Gastrocnemius medialis (tissue), 4 donors: ENCODE measurements around the gene CRYBA1. TPM values are rescaled to one million over a fixed set of nuclear protein-coding genes. Genes with fewer than 3 reads are reported as not detected.
"Not testable (repeated sequence)": the region's sequence is repeated elsewhere in the genome, so short reads cannot be mapped to it uniquely, and the experiment has no call there.

ENCODE experiments used
- ATAC-seq, 2 donors: fragments of 150-250 bp; one replicate each; pipeline ENCODE4 v1.9.1; 2016
- DNase-seq, 2 donors: peaks; one replicate each; pipeline ENCODE4 v3.0.0-alpha.2; 2019
- H3K27ac ChIP-seq, 4 donors: fragments of 200-600 bp; sonication (generic); 1 replicate in 1 of 4; 2 replicates in 3 of 4; pipeline ENCODE4 v1.5.1; 2016 to 2018; ENCODE audit warnings: mild to moderate bottlenecking in 2 of 4, moderate library complexity in 1 of 4
- H3K27me3 ChIP-seq, 3 donors: fragments of 200-600 bp; sonication (generic) in 2 of 3; 1 replicate in 1 of 3; 2 replicates in 2 of 3; pipeline versions ENCODE4 v1.5.1 to v1.6.0; 2016 to 2019; ENCODE audit warnings: mild to moderate bottlenecking in 1 of 3, moderate library complexity in 1 of 3
- H3K36me3 ChIP-seq, 2 donors: fragments of 200-600 bp; sonication (generic) in 1 of 2; one replicate each; pipeline ENCODE4 v1.5.1; 2017 to 2018
- H3K4me1 ChIP-seq, 2 donors: fragments of 200-600 bp; sonication (generic) in 1 of 2; one replicate each; pipeline ENCODE4 v1.5.1; 2016 to 2017; ENCODE audit warnings: mild to moderate bottlenecking in 2 of 2
- H3K4me3 ChIP-seq, 4 donors: fragments of 200-600 bp; sonication (generic) in 3 of 4; 1 replicate in 1 of 4; 2 replicates in 3 of 4; pipeline ENCODE4 v1.5.1; 2016 to 2019; ENCODE audit warnings: mild to moderate bottlenecking in 2 of 4
- H3K9me3 ChIP-seq, 3 donors: fragments of 200-600 bp; sonication (generic) in 2 of 3; 1 replicate in 1 of 3; 2 replicates in 2 of 3; pipeline ENCODE4 v1.5.1; 2016 to 2019
- POLR2A ChIP-seq, 2 donors: fragments of 450-650 bp; IDR thresholded peaks; one replicate each; pipeline ENCODE4 v1.6.1; 2017; ENCODE audit warnings: antibody characterized with exemption in 2 of 2, mild to moderate bottlenecking in 2 of 2, moderate library complexity in 2 of 2
- in situ Hi-C, 4 donors: fragments of 200-750 bp; cut with MboI; loops; one replicate each; pipeline versions ENCODE4 v1.15.0 to v1.8.0; 2017; ENCODE audit warnings: low sequenced_read_pairs in 4 of 4
- intact Hi-C: fragments of 100-400 bp; cut with DNase I; formaldehyde crosslinking; loops from one replicate; pipeline ENCODE4 v1.15.1; 2023; ENCODE audit warnings: low total_unique reads
- total RNA-seq, 4 donors: library from RNA; depleted of rRNA; stranded (reverse); fragments of >200 nt; gene quantifications; one replicate each; pipeline versions ENCODE4 v1.1.0 to v1.2.3, GENCODE V29; 2016
- TF ChIP-seq, protein P1 (sequence below), 5 experiments: fragments of 450-650 bp in 3 of 5; fragments of 200-600 bp in 2 of 5; sonication (generic) in 2 of 5; IDR thresholded peaks in 4 of 5; conservative IDR thresholded peaks in 1 of 5; 1 replicate in 4 of 5; 2 replicates in 1 of 5; pipeline ENCODE4 v1.5.1; 2016 to 2019; ENCODE audit warnings: antibody characterized with exemption in 5 of 5, mild to moderate bottlenecking in 3 of 5, moderate library complexity in 3 of 5

CRYBA1 gene
- total RNA-seq, 4 donors from 2014 or later, result not detected

DNA sequence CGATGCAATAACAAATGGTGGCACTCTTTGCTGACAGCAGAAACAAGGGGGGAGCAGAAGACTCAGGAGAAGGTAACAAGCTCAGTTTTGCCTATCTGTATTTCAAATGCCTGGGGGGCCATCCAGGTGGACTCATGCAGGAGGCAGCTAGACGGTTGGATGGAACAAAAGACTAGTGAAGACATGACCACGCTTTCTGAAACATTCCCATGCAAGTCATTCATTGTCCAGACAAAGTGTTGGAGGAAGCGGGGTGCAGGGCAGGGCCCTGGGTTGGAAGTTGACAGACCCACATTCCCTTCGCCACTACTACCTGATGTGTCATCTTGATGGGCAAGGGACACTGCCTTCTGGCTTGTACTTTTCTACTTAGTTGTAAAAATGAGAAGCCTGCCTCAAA is 29.8 kb upstream of the CRYBA1 start:
- DNase-seq, result no peak
- Histone ChIP-seq H3K36me3 (no peaks in the 10 kb centered on the region), H3K27me3 (no peaks in the 10 kb centered on the region), H3K27ac (no peak overlapping the region), H3K4me3 (no peak overlapping the region), H3K4me1 (peaks cover 6 to 10% of the 10 kb centered on the region in 2 donors), H3K9me3 (no peaks in the 10 kb centered on the region)
- ATAC-seq, result no peak
- in situ Hi-C loops, result loop anchor here in 1 of 4 donors (5.0 kb wide), 1 partner anchor 70 kb away; no protein-coding TSS in a partner anchor
- intact Hi-C loops, result no loop called here
- TF ChIP-seq, protein P1, sequence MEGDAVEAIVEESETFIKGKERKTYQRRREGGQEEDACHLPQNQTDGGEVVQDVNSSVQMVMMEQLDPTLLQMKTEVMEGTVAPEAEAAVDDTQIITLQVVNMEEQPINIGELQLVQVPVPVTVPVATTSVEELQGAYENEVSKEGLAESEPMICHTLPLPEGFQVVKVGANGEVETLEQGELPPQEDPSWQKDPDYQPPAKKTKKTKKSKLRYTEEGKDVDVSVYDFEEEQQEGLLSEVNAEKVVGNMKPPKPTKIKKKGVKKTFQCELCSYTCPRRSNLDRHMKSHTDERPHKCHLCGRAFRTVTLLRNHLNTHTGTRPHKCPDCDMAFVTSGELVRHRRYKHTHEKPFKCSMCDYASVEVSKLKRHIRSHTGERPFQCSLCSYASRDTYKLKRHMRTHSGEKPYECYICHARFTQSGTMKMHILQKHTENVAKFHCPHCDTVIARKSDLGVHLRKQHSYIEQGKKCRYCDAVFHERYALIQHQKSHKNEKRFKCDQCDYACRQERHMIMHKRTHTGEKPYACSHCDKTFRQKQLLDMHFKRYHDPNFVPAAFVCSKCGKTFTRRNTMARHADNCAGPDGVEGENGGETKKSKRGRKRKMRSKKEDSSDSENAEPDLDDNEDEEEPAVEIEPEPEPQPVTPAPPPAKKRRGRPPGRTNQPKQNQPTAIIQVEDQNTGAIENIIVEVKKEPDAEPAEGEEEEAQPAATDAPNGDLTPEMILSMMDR (IDR thresholded peaks at IDR 0.05 in 4 of 5, conservative IDR thresholded peaks at IDR 0.05 in 1 of 5), result no peak

DNA sequence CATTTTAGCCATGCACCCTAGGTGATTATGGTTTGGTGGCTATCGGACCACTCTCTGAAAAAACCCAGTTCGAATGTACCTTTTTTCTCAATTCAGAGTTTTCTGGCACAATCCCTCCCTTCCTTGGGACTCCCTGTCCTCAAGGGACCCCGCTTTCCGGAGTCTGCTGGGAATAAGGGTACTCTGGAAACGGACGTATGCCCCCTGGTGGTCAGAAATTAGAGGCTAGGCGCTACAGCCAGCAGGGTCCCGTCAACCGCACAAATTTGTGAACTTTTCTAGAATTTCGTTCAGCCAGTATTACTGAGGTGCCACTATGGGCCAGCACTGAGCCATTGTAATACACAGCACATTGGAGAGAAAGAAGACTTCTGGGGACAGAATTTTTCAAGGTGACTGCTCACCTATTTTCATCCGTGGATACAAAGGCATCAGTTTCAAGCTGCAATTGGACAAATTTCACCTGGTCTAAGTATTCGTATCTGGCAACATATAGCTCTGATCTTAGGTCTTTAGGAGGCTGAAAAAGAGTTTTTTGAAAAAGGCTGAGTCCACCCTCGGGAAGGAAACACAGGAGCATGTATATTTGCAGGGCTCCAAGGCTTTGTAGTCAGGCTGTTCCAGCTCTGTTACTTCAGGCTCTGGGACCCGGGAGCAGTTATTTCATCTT is 27.1 kb upstream of the CRYBA1 start:
- intact Hi-C loops, result loop anchor here (1.0 kb wide), 1 partner anchor 70 kb away; no protein-coding TSS in a partner anchor
- DNase-seq (peak; percentile 26 to 49), ATAC-seq (peak; percentile 77 to 80)
- peaks cover 6 to 10% of the 10 kb centered on the region in 2 donors for H3K4me1 ChIP-seq
- H3K4me3 ChIP-seq, result no peak overlapping the region
- H3K9me3 ChIP-seq, result no peaks in the 10 kb centered on the region
- no peak overlapping the region for H3K27ac ChIP-seq
- no peaks in the 10 kb centered on the region for H3K36me3 ChIP-seq
- H3K27me3 ChIP-seq, result no peaks in the 10 kb centered on the region
- TF ChIP-seq, protein P1 (IDR thresholded peaks at IDR 0.05 in 4 of 5, conservative IDR thresholded peaks at IDR 0.05 in 1 of 5), result peak; percentile 77 to 93 (median 89)
- no peak for TF ChIP-seq POLR2A (IDR thresholded peaks at IDR 0.05)
- in situ Hi-C loops, result loop anchor here in 3 of 4 donors (5.0 to 10.0 kb wide), 3 partner anchors 65 to 75 kb away; no protein-coding TSS in a partner anchor

DNA sequence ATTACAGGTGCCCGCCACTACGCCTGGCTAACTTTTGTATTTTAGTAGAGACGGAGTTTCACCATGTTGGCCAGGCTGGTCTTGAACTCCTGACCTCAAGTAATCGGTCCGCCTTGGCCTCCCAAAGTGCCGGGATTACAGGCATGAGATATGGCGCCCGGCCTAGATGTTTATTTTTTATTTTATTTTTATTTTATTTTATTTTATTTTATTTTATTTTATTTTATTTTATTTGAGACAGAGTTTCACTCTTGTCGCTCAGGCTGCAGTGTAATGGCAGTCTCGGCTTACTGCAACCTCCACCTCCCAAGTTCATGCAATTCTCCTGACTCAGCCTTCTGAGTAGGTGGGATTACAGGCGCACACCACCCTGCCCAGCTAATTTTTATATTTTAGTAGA is 25.3 kb upstream of the CRYBA1 start:
- intact Hi-C loops, H3K9me3 ChIP-seq: not testable (repeated sequence)
- in situ Hi-C loops, result loop anchor here in 2 of 4 donors (10.0 kb wide), 2 partner anchors 67 to 77 kb away; no protein-coding TSS in a partner anchor

GRCh38 chr17:29225396-29225795 is 21.3 kb upstream of the CRYBA1 start:
- H3K36me3 ChIP-seq, result no peaks in the 10 kb centered on the region
- no peaks in the 10 kb centered on the region for H3K4me1 ChIP-seq
- H3K9me3 ChIP-seq, result no peaks in the 10 kb centered on the region
- no peaks in the 10 kb centered on the region for H3K27me3 ChIP-seq
- ATAC-seq (no peak), DNase-seq (no peak)
- no peak overlapping the region for H3K27ac ChIP-seq
- H3K4me3 ChIP-seq, result no peak overlapping the region
- in situ Hi-C loops (loop anchor here in 2 of 4 donors (10.0 kb wide), 2 partner anchors 71 to 81 kb away; no protein-coding TSS in a partner anchor), intact Hi-C loops (no loop called here)
- TF ChIP-seq, protein P1 (IDR thresholded peaks at IDR 0.05 in 4 of 5, conservative IDR thresholded peaks at IDR 0.05 in 1 of 5), result no peak
- no peak for TF ChIP-seq POLR2A (IDR thresholded peaks at IDR 0.05)

More for the DNA sequence above, 25.3 kb upstream of the CRYBA1 start:
- ATAC-seq, H3K4me3 ChIP-seq, H3K36me3 ChIP-seq, H3K27ac ChIP-seq, H3K4me1 ChIP-seq, H3K27me3 ChIP-seq, DNase-seq: not testable (repeated sequence)

GRCh38 chr17:29233301-29233700 is 13.4 kb upstream of the CRYBA1 start:
- Histone ChIP-seq H3K36me3 (no peaks in the 10 kb centered on the region), H3K27me3 (no peaks in the 10 kb centered on the region), H3K27ac (no peak overlapping the region), H3K9me3 (no peaks in the 10 kb centered on the region), H3K4me1 (no peaks in the 10 kb centered on the region), H3K4me3 (no peak overlapping the region)
- in situ Hi-C loops (no loop called here), intact Hi-C loops (no loop called here)
- TF ChIP-seq POLR2A (IDR thresholded peaks at IDR 0.05), result no peak
- TF ChIP-seq, protein P1 (IDR thresholded peaks at IDR 0.05 in 4 of 5, conservative IDR thresholded peaks at IDR 0.05 in 1 of 5), result no peak
- DNase-seq (no peak), ATAC-seq (no peak)

GRCh38 chr17:29234972-29235371 is 11.7 kb upstream of the CRYBA1 start:
- in situ Hi-C loops, ATAC-seq, H3K27ac ChIP-seq, H3K4me3 ChIP-seq, H3K36me3 ChIP-seq, H3K4me1 ChIP-seq, H3K9me3 ChIP-seq, DNase-seq, H3K27me3 ChIP-seq, intact Hi-C loops: not testable (repeated sequence)
